ENCODE measurements around the gene API5.
A peak's percentile ranks its signal among the peaks of the same experiment; 100 is the strongest.

The API5 gene

DNA sequence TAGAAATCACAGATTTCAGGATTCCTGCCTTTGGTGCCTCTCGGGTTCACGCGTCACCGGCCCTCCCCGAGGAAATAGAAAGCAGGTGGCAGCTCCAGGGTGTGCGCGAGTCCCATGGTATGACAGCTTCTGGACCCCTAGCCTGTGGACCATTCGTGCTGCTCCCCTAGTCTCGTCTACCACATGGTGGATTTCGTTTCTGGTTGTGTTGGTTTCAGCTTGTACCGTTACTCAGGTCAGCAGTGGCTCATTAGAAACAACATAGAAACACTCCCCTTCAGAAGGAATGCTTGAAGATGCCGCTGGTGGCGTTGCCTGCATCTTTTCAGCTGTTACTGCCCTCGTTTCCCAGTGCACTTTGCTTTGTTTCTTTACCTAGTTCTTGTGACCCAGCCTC lies 47.6 kb downstream of the API5 start:
- peak in 2 of 3 experiments; percentile 2 to 21 for DNase-seq (ENCODE audit: low read depth in 3 of 3)

DNA sequence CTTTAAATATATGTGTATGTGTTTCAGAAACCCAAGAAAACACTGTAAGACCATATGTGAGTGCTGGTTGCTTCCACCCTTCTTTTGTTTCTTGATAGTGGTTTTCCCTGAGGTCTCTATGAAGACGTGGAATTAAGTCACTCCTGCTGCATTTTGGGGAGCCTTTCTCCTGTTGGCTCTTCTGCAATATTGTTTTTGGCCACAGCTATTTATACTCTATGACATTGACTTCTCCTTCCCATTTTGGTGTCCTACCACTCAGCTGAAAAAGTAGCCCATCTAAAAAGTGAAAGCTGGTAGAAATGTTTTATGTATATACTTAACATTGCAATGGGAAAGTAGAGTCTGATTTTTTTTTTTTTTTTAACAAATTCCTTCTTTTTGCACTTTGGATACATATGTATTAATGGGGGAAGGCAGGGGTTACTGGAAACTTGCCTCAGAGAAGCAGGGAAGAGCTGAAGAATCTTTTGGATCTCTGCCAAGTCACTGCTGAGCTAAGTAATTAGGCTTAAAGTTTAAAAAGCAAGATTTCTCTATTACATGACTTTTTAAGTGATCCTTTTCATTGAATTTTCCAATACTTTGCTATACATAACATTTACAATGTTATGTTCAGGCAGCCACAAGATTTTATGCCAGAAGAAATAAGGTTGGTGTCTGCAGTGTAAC lies 48.7 kb downstream of the API5 start:
- no peak for DNase-seq (ENCODE audit: low read depth in 3 of 3)

DNA sequence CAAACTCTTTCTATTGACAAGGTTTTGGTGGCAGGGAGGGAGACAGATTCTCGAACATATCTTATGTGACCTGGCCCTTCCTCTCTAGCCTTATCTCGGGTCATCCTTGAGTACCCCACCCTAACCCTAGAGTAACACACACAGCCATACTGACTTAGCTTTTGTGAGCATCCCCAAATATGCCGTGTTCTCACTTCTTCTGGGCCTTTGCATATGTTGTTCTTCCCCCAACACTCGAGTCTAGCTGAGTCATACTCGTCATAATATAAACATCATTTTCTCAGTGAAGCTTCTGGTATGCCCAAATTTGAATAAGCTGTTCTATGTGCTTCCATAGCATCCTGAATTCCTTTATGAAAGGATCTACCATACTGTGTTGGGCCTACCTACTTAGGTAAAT lies 54.9 kb downstream of the API5 start:
- no peak for DNase-seq (ENCODE audit: low read depth in 3 of 3)

DNA sequence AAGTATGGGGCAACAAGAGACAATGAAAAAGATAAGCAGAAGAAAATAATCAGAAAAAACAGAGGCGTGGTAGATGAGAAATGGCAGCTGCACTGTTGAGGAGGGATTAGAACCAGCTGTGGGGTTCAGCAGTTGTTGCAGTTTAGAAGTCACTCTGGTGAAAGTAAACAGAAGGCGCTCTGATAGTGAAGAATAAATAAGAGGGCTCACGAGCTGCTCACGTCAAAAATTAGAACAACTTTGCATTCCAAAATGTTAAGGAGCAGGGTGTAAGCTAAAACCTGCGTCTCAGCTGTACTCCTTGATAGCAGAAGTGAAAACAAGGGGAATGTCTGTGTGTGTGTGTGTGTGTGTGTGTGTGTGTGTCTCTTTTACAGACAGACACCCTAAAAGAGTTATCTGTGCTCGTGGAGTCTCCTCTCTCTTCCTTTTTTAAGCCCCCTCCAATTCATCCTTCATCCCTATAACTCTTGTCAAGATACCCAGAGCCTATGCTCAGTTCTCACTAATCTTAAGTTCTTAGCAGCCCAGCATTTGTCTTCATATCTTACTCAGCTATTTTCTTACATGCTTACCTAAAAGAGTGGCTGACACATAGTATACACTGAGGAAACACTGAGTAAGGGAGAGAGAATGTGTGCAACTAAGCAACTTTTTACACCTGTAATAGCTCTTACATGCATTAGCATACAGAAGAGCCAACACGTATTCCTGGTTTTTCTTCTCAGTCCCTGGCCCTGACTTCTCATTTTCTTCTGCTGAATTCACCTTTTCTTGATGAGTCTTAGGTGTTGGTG lies 55.8 kb downstream of the API5 start:
- DNase-seq (ENCODE audit: low read depth in 3 of 3), result no peak

DNA sequence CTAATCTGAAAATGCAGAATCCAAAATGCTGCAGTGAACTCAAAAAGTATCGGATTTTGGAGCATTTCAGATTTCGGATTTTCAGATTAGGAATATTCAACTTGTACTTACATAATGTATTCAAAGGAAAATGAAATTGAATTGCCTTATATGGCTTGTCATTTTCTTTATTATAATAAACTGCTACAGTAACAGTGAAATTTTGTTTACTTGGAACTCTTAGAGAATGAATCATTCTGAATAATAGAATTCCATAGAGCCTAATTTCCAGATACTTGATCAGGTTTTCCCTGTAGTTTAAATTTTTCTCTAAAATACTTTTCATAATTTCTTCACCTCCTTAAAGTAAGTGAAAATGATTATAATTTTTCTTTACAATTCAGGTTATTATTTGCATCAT lies 64.3 kb downstream of the API5 start:
- no peak for DNase-seq (ENCODE audit: low read depth in 3 of 3)

DNA sequence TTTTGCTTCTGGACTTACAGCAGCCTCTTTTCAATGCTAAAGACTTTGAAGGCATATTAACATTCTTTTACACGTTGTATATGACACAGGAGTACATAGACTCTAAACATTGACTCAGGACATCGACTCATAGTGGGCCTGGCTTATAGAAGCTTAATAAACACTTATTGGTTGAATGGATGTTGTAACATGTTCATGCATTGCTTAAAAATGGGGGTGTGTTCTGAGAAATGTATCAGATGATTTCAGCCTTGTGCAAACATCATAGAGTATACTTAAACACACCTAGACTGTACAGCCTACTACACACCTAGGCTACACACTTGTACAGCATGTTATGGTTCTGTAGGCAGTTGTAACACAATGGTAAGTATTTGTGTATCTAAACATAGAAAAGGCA lies 64.8 kb downstream of the API5 start:
- DNase-seq (ENCODE audit: low read depth in 3 of 3), result no peak

DNA sequence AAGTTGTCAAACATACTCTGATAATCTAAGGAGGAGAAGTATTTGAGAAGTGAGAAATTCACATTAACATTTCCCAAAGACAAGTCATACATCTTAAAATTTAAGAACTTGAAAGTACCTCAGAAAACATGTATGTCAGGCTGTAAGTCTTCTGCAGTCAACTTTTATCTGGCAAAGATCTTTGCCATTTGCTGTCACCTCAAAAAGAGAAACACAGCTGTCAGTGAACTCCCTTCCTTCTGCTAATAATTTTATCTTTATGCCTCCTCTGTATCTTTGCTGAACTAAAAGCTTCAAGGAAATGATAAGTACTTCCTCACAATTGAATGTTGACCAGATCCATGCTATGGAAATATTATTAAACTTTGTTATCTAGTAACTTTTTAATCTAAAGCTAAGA lies 65.6 kb downstream of the API5 start:
- no peak for DNase-seq (ENCODE audit: low read depth in 3 of 3)

DNA sequence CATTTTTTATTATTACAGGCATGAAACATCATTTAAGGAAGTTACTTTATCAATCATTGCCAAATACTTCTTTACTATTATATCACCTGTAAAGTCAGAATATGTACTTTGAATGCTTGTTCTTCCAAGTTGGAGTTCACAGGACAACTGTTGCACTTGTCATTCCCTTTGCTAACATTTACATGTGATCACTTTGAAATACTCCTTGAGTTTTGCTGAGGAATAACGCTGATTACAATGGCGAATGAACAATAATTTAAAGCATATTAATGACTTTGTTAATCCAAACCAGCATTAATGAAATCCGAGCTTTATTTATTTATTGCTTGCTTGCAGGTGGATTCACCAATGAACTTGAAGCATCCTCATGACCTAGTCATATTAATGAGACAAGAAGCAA lies 67.1 kb downstream of the API5 start:
- DNase-seq (ENCODE audit: low read depth in 3 of 3), result no peak

DNA sequence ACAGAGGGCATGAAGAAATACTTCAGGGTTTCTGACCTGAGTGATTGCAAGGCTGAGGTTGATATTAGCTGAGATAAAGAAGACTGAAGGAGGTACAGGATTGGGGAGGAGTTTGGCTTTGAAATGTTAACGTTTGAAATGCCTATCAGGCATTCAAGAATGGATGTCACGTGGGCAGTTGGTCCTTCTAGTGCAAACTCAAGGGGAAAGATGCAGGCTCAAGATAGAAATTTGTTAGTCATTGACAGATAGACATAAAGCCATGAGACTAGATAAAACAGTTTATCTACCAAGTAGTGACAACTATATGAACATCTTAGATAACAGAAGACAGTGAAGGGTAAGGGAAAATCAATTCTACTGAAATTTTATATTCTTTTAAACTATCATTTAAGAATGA lies 70.0 kb downstream of the API5 start:
- no peak for DNase-seq (ENCODE audit: low read depth in 3 of 3)

DNA sequence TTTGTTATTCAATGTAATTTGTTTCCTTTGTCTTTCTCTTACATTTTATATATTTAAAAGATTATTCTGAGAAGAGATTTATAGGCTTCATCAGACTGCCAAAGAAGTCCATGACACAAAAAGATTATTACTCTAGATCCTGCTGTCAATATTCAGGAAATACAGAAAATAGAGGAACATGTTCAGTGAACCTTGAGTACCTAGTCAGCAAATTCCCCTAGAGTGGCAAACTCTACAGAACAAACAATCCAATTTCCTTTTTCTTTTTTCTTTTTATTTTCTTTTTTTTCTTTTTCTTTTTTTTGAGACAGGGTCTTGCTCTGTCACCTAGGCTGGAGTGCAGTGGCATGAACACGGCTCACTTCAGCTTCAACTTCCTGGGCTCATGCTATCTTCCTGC lies 70.8 kb downstream of the API5 start:
- DNase-seq (ENCODE audit: low read depth in 3 of 3), result no peak

DNA sequence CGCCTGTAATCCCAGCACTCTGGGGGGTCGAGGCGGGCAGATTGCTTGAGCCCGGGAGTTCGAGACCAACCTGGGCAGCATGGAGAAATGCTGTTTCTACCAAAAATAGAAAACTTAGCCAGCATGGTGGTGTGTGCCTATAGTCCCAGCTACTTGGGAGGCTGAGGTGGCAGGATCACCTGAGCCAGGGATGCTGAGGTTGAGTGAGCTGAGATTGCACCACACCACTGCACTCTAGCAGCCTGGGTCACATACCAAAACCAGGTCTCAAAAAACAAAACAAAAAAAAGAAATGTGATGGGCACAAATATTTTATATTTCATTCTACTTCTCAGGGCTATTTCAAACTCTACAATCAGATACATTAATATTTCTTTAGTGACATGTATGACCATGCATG lies 72.6 kb downstream of the API5 start:
- DNase-seq (ENCODE audit: low read depth in 3 of 3), result no peak

DNA sequence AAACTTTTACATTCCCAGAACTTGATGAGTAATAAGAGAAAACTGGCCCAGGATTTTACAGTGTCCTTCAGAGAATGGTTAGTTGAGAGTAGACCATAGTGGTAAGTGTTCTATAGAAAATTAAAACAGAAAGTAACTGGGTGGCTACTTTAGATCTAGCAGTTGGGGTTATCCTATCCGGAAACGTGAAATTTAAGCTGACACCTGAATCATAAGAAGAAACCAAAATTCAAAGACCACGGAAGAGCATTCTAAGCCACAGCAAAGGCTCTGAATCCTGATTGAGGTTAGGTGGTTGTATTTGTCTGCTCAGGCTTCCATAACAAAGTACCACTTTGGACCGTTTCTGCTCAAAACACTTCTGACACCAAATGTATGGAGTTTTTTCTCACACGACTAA lies 80.9 kb downstream of the API5 start:
- no peak for DNase-seq (ENCODE audit: low read depth in 3 of 3)

DNA sequence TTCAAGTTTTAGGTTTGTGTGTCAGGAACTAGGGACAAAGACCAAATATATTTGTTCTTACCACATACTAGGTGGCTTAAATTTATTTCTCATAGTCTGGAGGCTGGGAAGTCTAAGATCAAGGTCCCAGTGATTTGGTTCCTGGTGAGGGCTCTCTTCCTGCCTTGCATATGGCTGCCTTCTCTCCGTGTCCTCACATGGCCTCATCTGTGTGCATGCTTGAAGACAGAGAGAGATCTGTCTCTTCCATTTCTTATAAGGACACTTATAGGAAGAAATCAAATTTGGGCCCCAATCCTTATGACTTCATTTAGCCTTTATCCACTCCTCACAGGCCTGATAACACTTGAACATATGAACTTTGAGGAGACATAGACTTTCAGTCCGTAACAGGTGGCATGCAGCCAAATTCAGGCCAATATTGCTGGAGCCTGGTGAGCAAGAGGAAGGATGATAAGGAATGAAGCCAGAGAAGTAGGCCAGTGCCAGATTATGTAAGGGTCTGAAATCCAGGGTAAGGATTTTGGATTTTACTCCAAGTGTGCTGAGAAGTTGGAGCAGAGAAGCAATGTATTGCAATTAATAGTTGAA lies 82.1 kb downstream of the API5 start:
- no peak for DNase-seq (ENCODE audit: low read depth in 3 of 3)
